SU-DHL-6 (cell line): ENCODE measurements around the gene CDH22.

Experiments
- CTCF ChIP-seq: fragments of 200-600 bp; sonication (generic); IDR thresholded peaks from one replicate; pipeline ENCODE4 v1.5.1; 2017; ENCODE audit warnings: antibody characterized with exemption, mild to moderate bottlenecking, low read length, moderate library complexity; ENCODE audit not compliant: insufficient read depth, poor library complexity, severe bottlenecking
- EZH2phosphoT487 ChIP-seq: fragments of 200-600 bp; sonication (generic), shearing (Covaris generic); conservative IDR thresholded peaks from 2 replicates; pipeline ENCODE4 v1.6.1; 2018; ENCODE audit warnings: mild to moderate bottlenecking, antibody characterized with exemption, low read length, moderate library complexity, mixed read lengths

GRCh38 chr20:46240065-46240464 lies 68.2 kb downstream of the CDH22 start:
- TF ChIP-seq CTCF (no peak), EZH2phosphoT487 (no peak)
